ENCODE results near the gene NAALADL2.

NAALADL2 gene

GRCh38 chr3:175278680-175279079 lies 419.5 kb downstream of the NAALADL2 start:
- Mint-ChIP-seq H3K4me3 (no peak overlapping the region), H3K4me1 (ENCODE audit: low read depth) (no peaks in the 10 kb centered on the region), H3K27ac (no peak overlapping the region), H3K9me3 (no peaks in the 10 kb centered on the region), H3K36me3 (ENCODE audit: low read depth) (no peaks in the 10 kb centered on the region), H3K27me3 (ENCODE audit: low read depth) (no peaks in the 10 kb centered on the region)
- DNase-seq (ENCODE audit: low spot score), result no peak

GRCh38 chr3:175279457-175279856 lies 420.3 kb downstream of the NAALADL2 start:
- no peaks in the 10 kb centered on the region for H3K9me3 Mint-ChIP-seq
- no peaks in the 10 kb centered on the region for H3K4me1 Mint-ChIP-seq (ENCODE audit: low read depth)
- H3K27ac Mint-ChIP-seq, result no peak overlapping the region
- H3K27me3 Mint-ChIP-seq (ENCODE audit: low read depth), result no peaks in the 10 kb centered on the region
- no peak overlapping the region for H3K4me3 Mint-ChIP-seq
- no peaks in the 10 kb centered on the region for H3K36me3 Mint-ChIP-seq (ENCODE audit: low read depth)
- no peak for DNase-seq (ENCODE audit: low spot score)

- Mint-ChIP-seq H3K9me3 (no peaks in the 10 kb centered on the region), H3K4me3 (no peak overlapping the region), H3K4me1 (ENCODE audit: low read depth) (no peaks in the 10 kb centered on the region), H3K36me3 (ENCODE audit: low read depth) (no peaks in the 10 kb centered on the region), H3K27ac (no peak overlapping the region), H3K27me3 (ENCODE audit: low read depth) (no peaks in the 10 kb centered on the region)
- no peak for DNase-seq (ENCODE audit: low spot score)
These were observed 420.8 kb downstream of the NAALADL2 start for GRCh38 chr3:175279911-175280310.

GRCh38 chr3:175287361-175287963 lies 428.3 kb downstream of the NAALADL2 start:
- Mint-ChIP-seq H3K36me3 (ENCODE audit: low read depth) (no peaks in the 10 kb centered on the region), H3K4me3 (no peak overlapping the region), H3K27me3 (ENCODE audit: low read depth) (no peaks in the 10 kb centered on the region), H3K27ac (no peak overlapping the region), H3K4me1 (ENCODE audit: low read depth) (no peaks in the 10 kb centered on the region), H3K9me3 (no peaks in the 10 kb centered on the region)
- no peak for DNase-seq (ENCODE audit: low spot score)

- H3K9me3 Mint-ChIP-seq, result no peaks in the 10 kb centered on the region
- no peaks in the 10 kb centered on the region for H3K4me1 Mint-ChIP-seq (ENCODE audit: low read depth)
- DNase-seq (ENCODE audit: low spot score), result no peak
- H3K27me3 Mint-ChIP-seq (ENCODE audit: low read depth), result no peaks in the 10 kb centered on the region
- H3K27ac Mint-ChIP-seq, result no peak overlapping the region
- H3K4me3 Mint-ChIP-seq, result no peak overlapping the region
- H3K36me3 Mint-ChIP-seq (ENCODE audit: low read depth), result no peaks in the 10 kb centered on the region
These were observed 429.5 kb downstream of the NAALADL2 start for GRCh38 chr3:175288621-175289020.

GRCh38 chr3:175294793-175295192 lies 435.7 kb downstream of the NAALADL2 start:
- Mint-ChIP-seq H3K9me3 (no peaks in the 10 kb centered on the region), H3K4me3 (no peak overlapping the region), H3K36me3 (ENCODE audit: low read depth) (no peaks in the 10 kb centered on the region), H3K4me1 (ENCODE audit: low read depth) (no peaks in the 10 kb centered on the region), H3K27me3 (ENCODE audit: low read depth) (no peaks in the 10 kb centered on the region), H3K27ac (no peak overlapping the region)
- no peak for DNase-seq (ENCODE audit: low spot score)

- Mint-ChIP-seq H3K27ac (no peak overlapping the region), H3K4me1 (ENCODE audit: low read depth) (no peaks in the 10 kb centered on the region), H3K36me3 (ENCODE audit: low read depth) (no peaks in the 10 kb centered on the region), H3K27me3 (ENCODE audit: low read depth) (no peaks in the 10 kb centered on the region), H3K4me3 (no peak overlapping the region), H3K9me3 (no peaks in the 10 kb centered on the region)
- DNase-seq (ENCODE audit: low spot score), result no peak
These were observed 436.4 kb downstream of the NAALADL2 start for GRCh38 chr3:175295248-175296130.

GRCh38 chr3:175297216-175297615 lies 438.1 kb downstream of the NAALADL2 start:
- no peak for DNase-seq (ENCODE audit: low spot score)
- H3K27ac Mint-ChIP-seq, result no peak overlapping the region
- H3K36me3 Mint-ChIP-seq (ENCODE audit: low read depth), result no peaks in the 10 kb centered on the region
- H3K27me3 Mint-ChIP-seq (ENCODE audit: low read depth), result no peaks in the 10 kb centered on the region
- no peaks in the 10 kb centered on the region for H3K9me3 Mint-ChIP-seq
- H3K4me1 Mint-ChIP-seq (ENCODE audit: low read depth), result no peaks in the 10 kb centered on the region
- no peak overlapping the region for H3K4me3 Mint-ChIP-seq

GRCh38 chr3:175301741-175302140 lies 442.6 kb downstream of the NAALADL2 start:
- H3K36me3 Mint-ChIP-seq (ENCODE audit: low read depth), result no peaks in the 10 kb centered on the region
- no peaks in the 10 kb centered on the region for H3K9me3 Mint-ChIP-seq
- H3K27me3 Mint-ChIP-seq (ENCODE audit: low read depth), result no peaks in the 10 kb centered on the region
- no peak overlapping the region for H3K4me3 Mint-ChIP-seq
- H3K27ac Mint-ChIP-seq, result no peak overlapping the region
- H3K4me1 Mint-ChIP-seq (ENCODE audit: low read depth), result no peaks in the 10 kb centered on the region
- DNase-seq (ENCODE audit: low spot score), result no peak

GRCh38 chr3:175304404-175304803 lies 445.3 kb downstream of the NAALADL2 start:
- Mint-ChIP-seq H3K27ac (no peak overlapping the region), H3K9me3 (no peaks in the 10 kb centered on the region), H3K4me1 (ENCODE audit: low read depth) (no peaks in the 10 kb centered on the region), H3K36me3 (ENCODE audit: low read depth) (no peaks in the 10 kb centered on the region), H3K27me3 (ENCODE audit: low read depth) (no peaks in the 10 kb centered on the region), H3K4me3 (no peak overlapping the region)
- no peak for DNase-seq (ENCODE audit: low spot score)

- Mint-ChIP-seq H3K9me3 (no peaks in the 10 kb centered on the region), H3K36me3 (ENCODE audit: low read depth) (no peaks in the 10 kb centered on the region), H3K27me3 (ENCODE audit: low read depth) (no peaks in the 10 kb centered on the region), H3K4me1 (ENCODE audit: low read depth) (no peaks in the 10 kb centered on the region), H3K27ac (no peak overlapping the region), H3K4me3 (no peak overlapping the region)
- DNase-seq (ENCODE audit: low spot score), result no peak
These were observed 448.5 kb downstream of the NAALADL2 start for GRCh38 chr3:175307642-175308041.

GRCh38 chr3:175308097-175308496 lies 449.0 kb downstream of the NAALADL2 start:
- Mint-ChIP-seq H3K4me3 (no peak overlapping the region), H3K4me1 (ENCODE audit: low read depth) (no peaks in the 10 kb centered on the region), H3K9me3 (no peaks in the 10 kb centered on the region), H3K27me3 (ENCODE audit: low read depth) (no peaks in the 10 kb centered on the region), H3K27ac (no peak overlapping the region), H3K36me3 (ENCODE audit: low read depth) (no peaks in the 10 kb centered on the region)
- no peak for DNase-seq (ENCODE audit: low spot score)

- Mint-ChIP-seq H3K4me3 (no peak overlapping the region), H3K36me3 (ENCODE audit: low read depth) (no peaks in the 10 kb centered on the region), H3K4me1 (ENCODE audit: low read depth) (no peaks in the 10 kb centered on the region), H3K27me3 (ENCODE audit: low read depth) (no peaks in the 10 kb centered on the region), H3K9me3 (no peaks in the 10 kb centered on the region), H3K27ac (no peak overlapping the region)
- no peak for DNase-seq (ENCODE audit: low spot score)
These were observed 450.9 kb downstream of the NAALADL2 start for GRCh38 chr3:175310046-175310445.

GRCh38 chr3:175311404-175311803 lies 452.3 kb downstream of the NAALADL2 start:
- no peaks in the 10 kb centered on the region for H3K27me3 Mint-ChIP-seq (ENCODE audit: low read depth)
- no peak for DNase-seq (ENCODE audit: low spot score)
- H3K27ac Mint-ChIP-seq, result no peak overlapping the region
- no peaks in the 10 kb centered on the region for H3K4me1 Mint-ChIP-seq (ENCODE audit: low read depth)
- no peaks in the 10 kb centered on the region for H3K36me3 Mint-ChIP-seq (ENCODE audit: low read depth)
- no peaks in the 10 kb centered on the region for H3K9me3 Mint-ChIP-seq
- H3K4me3 Mint-ChIP-seq, result no peak overlapping the region

Measured in T-helper 2 cell treated with Interferon-gamma antibody and Interleukin-4, amounts not matched to agents 5 μg/mL and 100 μg/mL, for 36 hours (primary cell).